Upper lobe of right lung (tissue), 1 donor: ENCODE results near the gene ZFHX3. TPM values are rescaled to one million over a fixed set of nuclear protein-coding genes. Genes with fewer than 3 reads are reported as not detected.

ENCODE experiments used
- ATAC-seq: fragments of 200-7000 bp; cut with Tn5 transposase; one replicate; pipeline ENCODE4 v1.9.1; 2020; ENCODE audit warnings: mild to moderate bottlenecking, moderate library complexity
- DNase-seq: peaks from one replicate; pipeline ENCODE4 v3.0.0-alpha.2; 2020
- H3K27ac ChIP-seq: fragments of 200-600 bp; one replicate; pipeline ENCODE4 v1.8.0; 2022
- H3K27me3 ChIP-seq: fragments of 200-600 bp; one replicate; pipeline ENCODE4 v1.8.0; 2022; ENCODE audit warnings: mild to moderate bottlenecking
- H3K36me3 ChIP-seq: fragments of 200-600 bp; one replicate; pipeline ENCODE4 v1.8.0; 2022
- H3K4me1 ChIP-seq: fragments of 200-600 bp; one replicate; pipeline ENCODE4 v1.8.0; 2022
- H3K4me3 ChIP-seq: fragments of 200-600 bp; one replicate; pipeline ENCODE4 v1.8.0; 2022; ENCODE audit warnings: mild to moderate bottlenecking
- H3K9me3 ChIP-seq: fragments of 200-600 bp; one replicate; pipeline ENCODE4 v1.8.0; 2022
- CTCF ChIP-seq: fragments of 200-600 bp; IDR thresholded peaks from one replicate; pipeline ENCODE4 v1.8.0; 2022; ENCODE audit warnings: antibody characterized with exemption
- intact Hi-C: fragments of 100-400 bp; cut with DNase I; formaldehyde crosslinking; loops from one replicate; pipeline ENCODE4 v1.11.0; 2022
- total RNA-seq: library from RNA; stranded (reverse); fragmentation: NEBNext Ultra II Directional; extraction: Animal tissue kit (Norgen Biotek cat#: 25700); gene quantifications from one replicate; pipeline ENCODE4 v1.2.1, GENCODE V29; 2021
- donor health status: DM: no; HTN: yes; CAD: no; lungs with severe emphysema.

ZFHX3 gene
- total RNA-seq, 1 donor from 2014 or later = 29.0 TPM

- no peak for DNase-seq
- intact Hi-C loops = no loop called here
Observed at GRCh38 chr16:72760581-72760980, 287.3 kb downstream of the ZFHX3 start.

GRCh38 chr16:72753881-72754280 lies 294.0 kb downstream of the ZFHX3 start:
- H3K27me3 ChIP-seq = no peaks in the 10 kb centered on the region

More at GRCh38 chr16:72760581-72760980, 287.3 kb downstream of the ZFHX3 start:
- Histone ChIP-seq H3K4me1 (no peaks in the 10 kb centered on the region), H3K27ac (no peak overlapping the region), H3K4me3 (no peak overlapping the region), H3K9me3 (no peaks in the 10 kb centered on the region), H3K27me3 (no peaks in the 10 kb centered on the region), H3K36me3 (no peaks in the 10 kb centered on the region)
- TF ChIP-seq CTCF = no peak
- ATAC-seq = no peak

GRCh38 chr16:72752004-72752695 lies 295.8 kb downstream of the ZFHX3 start:
- H3K4me3 ChIP-seq = no peak overlapping the region
- no peaks in the 10 kb centered on the region for H3K4me1 ChIP-seq
- DNase-seq (no peak), ATAC-seq (peak; percentile 91)
- no peak overlapping the region for H3K27ac ChIP-seq
- no peaks in the 10 kb centered on the region for H3K9me3 ChIP-seq
- no peaks in the 10 kb centered on the region for H3K27me3 ChIP-seq
- intact Hi-C loops = no loop called here
- no peaks in the 10 kb centered on the region for H3K36me3 ChIP-seq
- TF ChIP-seq CTCF = no peak

More at GRCh38 chr16:72753881-72754280, 294.0 kb downstream of the ZFHX3 start:
- no peak overlapping the region for H3K4me3 ChIP-seq
- no peaks in the 10 kb centered on the region for H3K9me3 ChIP-seq
- no peak overlapping the region for H3K27ac ChIP-seq
- no peak for TF ChIP-seq CTCF
- H3K4me1 ChIP-seq = no peaks in the 10 kb centered on the region
- intact Hi-C loops = no loop called here
- ATAC-seq (no peak), DNase-seq (no peak)
- H3K36me3 ChIP-seq = no peaks in the 10 kb centered on the region

- ATAC-seq = no peak
- H3K36me3 ChIP-seq = no peaks in the 10 kb centered on the region
- H3K27ac ChIP-seq = no peak overlapping the region
- no peaks in the 10 kb centered on the region for H3K27me3 ChIP-seq
- no peaks in the 10 kb centered on the region for H3K9me3 ChIP-seq
- no peak for TF ChIP-seq CTCF
- intact Hi-C loops = no loop called here
- no peaks in the 10 kb centered on the region for H3K4me1 ChIP-seq
- H3K4me3 ChIP-seq = no peak overlapping the region
- no peak for DNase-seq
Observed at GRCh38 chr16:72751076-72751475, 296.9 kb downstream of the ZFHX3 start.

- no peak for DNase-seq
- H3K36me3 ChIP-seq = no peaks in the 10 kb centered on the region
- H3K9me3 ChIP-seq = no peaks in the 10 kb centered on the region
- H3K27me3 ChIP-seq = no peaks in the 10 kb centered on the region
- no peaks in the 10 kb centered on the region for H3K4me1 ChIP-seq
- H3K4me3 ChIP-seq = no peak overlapping the region
- no peak overlapping the region for H3K27ac ChIP-seq
- no peak for TF ChIP-seq CTCF
- intact Hi-C loops = no loop called here
- no peak for ATAC-seq
Observed at GRCh38 chr16:72749091-72749490, 298.8 kb downstream of the ZFHX3 start.
